Measurements from ENCODE around the gene HAUS5.
"Not testable (repeated sequence)": the region's sequence is repeated elsewhere in the genome, so short reads cannot be mapped to it uniquely, and the experiment has no call there.

The HAUS5 gene

GRCh38 chr19:35643255-35644205 lies 31.0 kb downstream of the HAUS5 start:
- DNase-seq: peak; percentile 35 to 81

- peak; percentile 89 to 93 for DNase-seq
Measured at GRCh38 chr19:35644206-35644986, 31.9 kb downstream of the HAUS5 start.

GRCh38 chr19:35644987-35645679 lies 32.6 kb downstream of the HAUS5 start:
- peak in 1 of 2 experiments; percentile 53 for DNase-seq

- no peak for DNase-seq
Measured at GRCh38 chr19:35645680-35646511, 33.4 kb downstream of the HAUS5 start.

- DNase-seq: peak; percentile 92 to 96
Measured at GRCh38 chr19:35648017-35648961, 35.8 kb downstream of the HAUS5 start, which contains the start of gene COX6B1. COX6B1 (plus strand) TSS chr19:35648323; CDS start chr19:35651244, 2,921 bp downstream.

GRCh38 chr19:35650581-35650980 lies 38.0 kb downstream of the HAUS5 start:
- no peak for DNase-seq

GRCh38 chr19:35654828-35655227 lies 42.3 kb downstream of the HAUS5 start:
- not testable (repeated sequence) for DNase-seq

- no peak for DNase-seq
Measured at GRCh38 chr19:35655600-35655999, 43.1 kb downstream of the HAUS5 start.

- no peak for DNase-seq
Measured at GRCh38 chr19:35656700-35657099, 44.2 kb downstream of the HAUS5 start.

- peak in 1 of 2 experiments; percentile 16 for DNase-seq
Measured at GRCh38 chr19:35657904-35658700, 45.6 kb downstream of the HAUS5 start.

GRCh38 chr19:35661995-35662340 lies 49.4 kb downstream of the HAUS5 start:
- DNase-seq: no peak

GRCh38 chr19:35663981-35664380 lies 51.4 kb downstream of the HAUS5 start:
- DNase-seq: no peak

- no peak for DNase-seq
Measured at GRCh38 chr19:35665157-35665556, 52.6 kb downstream of the HAUS5 start.

GRCh38 chr19:35665604-35666003 lies 53.1 kb downstream of the HAUS5 start:
- no peak for DNase-seq

- no peak for DNase-seq
Measured at GRCh38 chr19:35666251-35666913, 53.8 kb downstream of the HAUS5 start, which contains the start of gene UPK1A. UPK1A (plus strand) TSS chr19:35666517; CDS start chr19:35666813, 296 bp downstream.

GRCh38 chr19:35669566-35669965 lies 57.0 kb downstream of the HAUS5 start:
- no peak for DNase-seq

GRCh38 chr19:35669974-35670373 lies 57.4 kb downstream of the HAUS5 start:
- DNase-seq: no peak

GRCh38 chr19:35670686-35671085 lies 58.2 kb downstream of the HAUS5 start:
- DNase-seq: no peak

- DNase-seq: no peak
Measured at GRCh38 chr19:35671818-35672217, 59.3 kb downstream of the HAUS5 start.

Data from SW 1271 (cell line).